CD4-positive, alpha-beta T cell treated with Interleukin-17A for 4 hours (primary cell): ENCODE measurements around the gene NRXN3.
"Not testable (repeated sequence)": the region's sequence is repeated elsewhere in the genome, so short reads cannot be mapped to it uniquely, and the experiment has no call there.

Experiments
- DNase-seq: peaks from one replicate; pipeline ENCODE4 v3.0.0-alpha.2; 2020; ENCODE audit warnings: mixed read lengths

NRXN3 gene

GRCh38 chr14:79728331-79728730, 1558.2 kb downstream of the NRXN3 start:
- no peak for DNase-seq

GRCh38 chr14:79729731-79730130, 1559.6 kb downstream of the NRXN3 start:
- DNase-seq: no peak

- DNase-seq: no peak
Observed at GRCh38 chr14:79730196-79730595, 1560.0 kb downstream of the NRXN3 start.

- no peak for DNase-seq
Observed at GRCh38 chr14:79730953-79731352, 1560.8 kb downstream of the NRXN3 start.

- no peak for DNase-seq
Observed at GRCh38 chr14:79732911-79733655, 1562.9 kb downstream of the NRXN3 start.

- DNase-seq: no peak
Observed at GRCh38 chr14:79734151-79734550, 1564.0 kb downstream of the NRXN3 start.

- DNase-seq: no peak
Observed at GRCh38 chr14:79734656-79735055, 1564.5 kb downstream of the NRXN3 start.

GRCh38 chr14:79735121-79735520, 1564.9 kb downstream of the NRXN3 start:
- no peak for DNase-seq

- DNase-seq: no peak
Observed at GRCh38 chr14:79740066-79740601, 1570.0 kb downstream of the NRXN3 start.

- no peak for DNase-seq
Observed at GRCh38 chr14:79742142-79742541, 1572.0 kb downstream of the NRXN3 start.

GRCh38 chr14:79745046-79745445, 1574.9 kb downstream of the NRXN3 start:
- no peak for DNase-seq

GRCh38 chr14:79749065-79749464, 1578.9 kb downstream of the NRXN3 start:
- no peak for DNase-seq

- DNase-seq: no peak
Observed at GRCh38 chr14:79758985-79759384, 1588.8 kb downstream of the NRXN3 start.

GRCh38 chr14:79764323-79764722, 1594.2 kb downstream of the NRXN3 start:
- DNase-seq: no peak

GRCh38 chr14:79766511-79766910, 1596.3 kb downstream of the NRXN3 start:
- no peak for DNase-seq

GRCh38 chr14:79767251-79767650, 1597.1 kb downstream of the NRXN3 start:
- DNase-seq: no peak

GRCh38 chr14:79767721-79768120, 1597.5 kb downstream of the NRXN3 start:
- not testable (repeated sequence) for DNase-seq

GRCh38 chr14:79781882-79782281, 1611.7 kb downstream of the NRXN3 start:
- DNase-seq: no peak

GRCh38 chr14:79783041-79783440, 1612.9 kb downstream of the NRXN3 start:
- no peak for DNase-seq

GRCh38 chr14:79786522-79786921, 1616.3 kb downstream of the NRXN3 start:
- DNase-seq: no peak

- no peak for DNase-seq
Observed at GRCh38 chr14:79788346-79788745, 1618.2 kb downstream of the NRXN3 start.

GRCh38 chr14:79791055-79791732, 1621.0 kb downstream of the NRXN3 start:
- no peak for DNase-seq

GRCh38 chr14:79802093-79802492, 1631.9 kb downstream of the NRXN3 start:
- DNase-seq: no peak

GRCh38 chr14:79805636-79806035, 1635.5 kb downstream of the NRXN3 start:
- no peak for DNase-seq
